PFSK-1 (cell line): ENCODE data around the gene PPFIA4.

Experiments
- FOXP2 ChIP-seq: optimal IDR thresholded peaks from 2 replicates; pipeline ENCODE3; 2011; ENCODE audit warnings: borderline replicate concordance, control low read depth, inconsistent platforms; ENCODE audit not compliant: insufficient read depth; ENCODE audit errors: extremely low read length, extremely low read depth
- POLR2AphosphoS5 ChIP-seq: IDR thresholded peaks from 2 replicates; pipeline ENCODE4 v1.6.1; 2012; ENCODE audit warnings: low read depth, mild to moderate bottlenecking, control low read depth, low read length, moderate library complexity
- SIN3A ChIP-seq: IDR thresholded peaks from 2 replicates; pipeline ENCODE4 v1.6.1; 2012; ENCODE audit warnings: mild to moderate bottlenecking, low read length, moderate library complexity, borderline replicate concordance; ENCODE audit not compliant: insufficient read depth
- TAF1 ChIP-seq: IDR thresholded peaks from 2 replicates; pipeline ENCODE4 v1.6.1; 2012; ENCODE audit warnings: low read length, control low read depth, borderline replicate concordance; ENCODE audit not compliant: insufficient read depth
- TF ChIP-seq, protein P1 (sequence below), 2 experiments: IDR thresholded peaks; 2 replicates each; pipeline versions ENCODE4 v1.6.1 to v1.8.0; 2011 to 2012; ENCODE audit warnings: low read depth in 2 of 2, low read length in 2 of 2, control low read depth in 1 of 2, inconsistent platforms in 1 of 2, mild to moderate bottlenecking in 1 of 2, moderate library complexity in 1 of 2; ENCODE audit not compliant: insufficient read depth in 1 of 2

The PPFIA4 gene

DNA sequence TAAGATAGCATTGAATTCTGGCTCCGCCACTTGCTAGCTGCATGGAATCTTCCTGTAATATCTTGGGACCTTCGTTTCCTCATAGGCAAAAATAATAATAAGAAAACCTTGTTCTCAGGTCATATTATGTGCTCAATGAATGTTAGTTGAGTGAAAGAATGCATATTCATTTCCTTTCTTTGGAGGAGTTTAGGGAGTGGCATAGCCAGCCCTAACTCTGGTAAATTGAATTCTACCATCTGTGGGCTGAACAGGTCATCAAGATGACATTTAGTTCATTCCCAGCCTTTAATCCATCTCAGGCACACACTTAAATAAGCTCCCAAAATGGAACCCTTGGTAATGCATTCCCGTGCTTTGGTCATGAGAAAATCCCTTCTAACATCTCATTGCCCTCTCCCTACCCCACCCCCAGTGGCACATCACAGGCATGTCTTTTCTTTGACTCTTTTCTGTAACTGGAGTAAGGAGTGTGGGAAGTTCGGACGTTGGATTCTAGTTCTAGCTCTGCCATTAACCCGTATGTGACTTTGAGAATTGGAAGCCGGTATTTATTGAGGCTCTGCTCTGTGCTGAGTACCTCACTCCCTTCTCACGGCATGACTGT, 72.7 kb downstream of the PPFIA4 start:
- no peak for TF ChIP-seq TAF1
- no peak for TF ChIP-seq POLR2AphosphoS5
- no peak for TF ChIP-seq FOXP2
- TF ChIP-seq, protein P1, sequence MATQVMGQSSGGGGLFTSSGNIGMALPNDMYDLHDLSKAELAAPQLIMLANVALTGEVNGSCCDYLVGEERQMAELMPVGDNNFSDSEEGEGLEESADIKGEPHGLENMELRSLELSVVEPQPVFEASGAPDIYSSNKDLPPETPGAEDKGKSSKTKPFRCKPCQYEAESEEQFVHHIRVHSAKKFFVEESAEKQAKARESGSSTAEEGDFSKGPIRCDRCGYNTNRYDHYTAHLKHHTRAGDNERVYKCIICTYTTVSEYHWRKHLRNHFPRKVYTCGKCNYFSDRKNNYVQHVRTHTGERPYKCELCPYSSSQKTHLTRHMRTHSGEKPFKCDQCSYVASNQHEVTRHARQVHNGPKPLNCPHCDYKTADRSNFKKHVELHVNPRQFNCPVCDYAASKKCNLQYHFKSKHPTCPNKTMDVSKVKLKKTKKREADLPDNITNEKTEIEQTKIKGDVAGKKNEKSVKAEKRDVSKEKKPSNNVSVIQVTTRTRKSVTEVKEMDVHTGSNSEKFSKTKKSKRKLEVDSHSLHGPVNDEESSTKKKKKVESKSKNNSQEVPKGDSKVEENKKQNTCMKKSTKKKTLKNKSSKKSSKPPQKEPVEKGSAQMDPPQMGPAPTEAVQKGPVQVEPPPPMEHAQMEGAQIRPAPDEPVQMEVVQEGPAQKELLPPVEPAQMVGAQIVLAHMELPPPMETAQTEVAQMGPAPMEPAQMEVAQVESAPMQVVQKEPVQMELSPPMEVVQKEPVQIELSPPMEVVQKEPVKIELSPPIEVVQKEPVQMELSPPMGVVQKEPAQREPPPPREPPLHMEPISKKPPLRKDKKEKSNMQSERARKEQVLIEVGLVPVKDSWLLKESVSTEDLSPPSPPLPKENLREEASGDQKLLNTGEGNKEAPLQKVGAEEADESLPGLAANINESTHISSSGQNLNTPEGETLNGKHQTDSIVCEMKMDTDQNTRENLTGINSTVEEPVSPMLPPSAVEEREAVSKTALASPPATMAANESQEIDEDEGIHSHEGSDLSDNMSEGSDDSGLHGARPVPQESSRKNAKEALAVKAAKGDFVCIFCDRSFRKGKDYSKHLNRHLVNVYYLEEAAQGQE (IDR thresholded peaks at IDR 0.05; ENCODE audit: insufficient read depth in 1 of 2, low read depth in 2 of 2, low read length in 2 of 2): no peak
- TF ChIP-seq SIN3A: no peak

- no peak for TF ChIP-seq TAF1
- TF ChIP-seq SIN3A: no peak
- no peak for TF ChIP-seq FOXP2
- TF ChIP-seq, protein P1 (IDR thresholded peaks at IDR 0.05; ENCODE audit: insufficient read depth in 1 of 2, low read depth in 2 of 2, low read length in 2 of 2): no peak
- TF ChIP-seq POLR2AphosphoS5: no peak
Observed at GRCh38 chr1:203099805-203100515, 73.7 kb downstream of the PPFIA4 start.

GRCh38 chr1:203100516-203100869, 74.2 kb downstream of the PPFIA4 start:
- TF ChIP-seq SIN3A (no peak), POLR2AphosphoS5 (no peak), TAF1 (no peak), FOXP2 (no peak)
- TF ChIP-seq, protein P1 (IDR thresholded peaks at IDR 0.05; ENCODE audit: insufficient read depth in 1 of 2, low read depth in 2 of 2, low read length in 2 of 2): no peak

- TF ChIP-seq FOXP2: no peak
- TF ChIP-seq, protein P1 (IDR thresholded peaks at IDR 0.05; ENCODE audit: insufficient read depth in 1 of 2, low read depth in 2 of 2, low read length in 2 of 2): no peak
- no peak for TF ChIP-seq SIN3A
- no peak for TF ChIP-seq TAF1
- TF ChIP-seq POLR2AphosphoS5: no peak
Observed at GRCh38 chr1:203101813-203102634, 75.7 kb downstream of the PPFIA4 start.
